HG03066 (cell line): Measurements from ENCODE around the gene TENM3.

Source experiments
- ATAC-seq: cut with Tn5 transposase; IDR thresholded peaks from one replicate; pipeline ENCODE4 v1.9.1; 2021; ENCODE audit warnings: low read depth; ENCODE audit not compliant: unreplicated experiment

TENM3 gene

GRCh38 chr4:182494103-182494502 is 250.9 kb downstream of the TENM3 start:
- ATAC-seq, result peak; percentile 64

- no peak for ATAC-seq
These were observed 251.8 kb downstream of the TENM3 start for GRCh38 chr4:182495031-182495430.

GRCh38 chr4:182495645-182496385 is 252.6 kb downstream of the TENM3 start:
- no peak for ATAC-seq

- ATAC-seq, result no peak
These were observed 253.2 kb downstream of the TENM3 start for GRCh38 chr4:182496408-182496807.

GRCh38 chr4:182502064-182502463 is 258.9 kb downstream of the TENM3 start:
- ATAC-seq, result no peak

GRCh38 chr4:182504463-182504862 is 261.3 kb downstream of the TENM3 start:
- ATAC-seq, result no peak

GRCh38 chr4:182507805-182508204 is 264.6 kb downstream of the TENM3 start:
- ATAC-seq, result no peak

- ATAC-seq, result no peak
These were observed 267.6 kb downstream of the TENM3 start for GRCh38 chr4:182510836-182511235.

- ATAC-seq, result peak; percentile 73
These were observed 270.5 kb downstream of the TENM3 start for GRCh38 chr4:182513587-182514291.

- no peak for ATAC-seq
These were observed 275.2 kb downstream of the TENM3 start for GRCh38 chr4:182518421-182518820.

GRCh38 chr4:182519528-182519927 is 276.3 kb downstream of the TENM3 start:
- no peak for ATAC-seq

GRCh38 chr4:182521011-182521410 is 277.8 kb downstream of the TENM3 start:
- no peak for ATAC-seq

GRCh38 chr4:182528819-182529218 is 285.6 kb downstream of the TENM3 start:
- ATAC-seq, result no peak

- ATAC-seq, result no peak
These were observed 287.2 kb downstream of the TENM3 start for GRCh38 chr4:182530451-182530850.

- ATAC-seq, result no peak
These were observed 288.5 kb downstream of the TENM3 start for GRCh38 chr4:182531555-182532162.

- no peak for ATAC-seq
These were observed 289.2 kb downstream of the TENM3 start for GRCh38 chr4:182532441-182532840.

GRCh38 chr4:182533964-182534363 is 290.8 kb downstream of the TENM3 start:
- ATAC-seq, result no peak

GRCh38 chr4:182536221-182536811 is 293.1 kb downstream of the TENM3 start:
- ATAC-seq, result no peak

- no peak for ATAC-seq
These were observed 294.0 kb downstream of the TENM3 start for GRCh38 chr4:182537031-182537795.

- no peak for ATAC-seq
These were observed 294.8 kb downstream of the TENM3 start for GRCh38 chr4:182538031-182538430.

- ATAC-seq, result no peak
These were observed 297.3 kb downstream of the TENM3 start for GRCh38 chr4:182540496-182540895.
